ENCODE data around the gene MFSD6L.
A peak's percentile ranks its signal among the peaks of the same experiment; 100 is the strongest.

Gene MFSD6L, protein sequence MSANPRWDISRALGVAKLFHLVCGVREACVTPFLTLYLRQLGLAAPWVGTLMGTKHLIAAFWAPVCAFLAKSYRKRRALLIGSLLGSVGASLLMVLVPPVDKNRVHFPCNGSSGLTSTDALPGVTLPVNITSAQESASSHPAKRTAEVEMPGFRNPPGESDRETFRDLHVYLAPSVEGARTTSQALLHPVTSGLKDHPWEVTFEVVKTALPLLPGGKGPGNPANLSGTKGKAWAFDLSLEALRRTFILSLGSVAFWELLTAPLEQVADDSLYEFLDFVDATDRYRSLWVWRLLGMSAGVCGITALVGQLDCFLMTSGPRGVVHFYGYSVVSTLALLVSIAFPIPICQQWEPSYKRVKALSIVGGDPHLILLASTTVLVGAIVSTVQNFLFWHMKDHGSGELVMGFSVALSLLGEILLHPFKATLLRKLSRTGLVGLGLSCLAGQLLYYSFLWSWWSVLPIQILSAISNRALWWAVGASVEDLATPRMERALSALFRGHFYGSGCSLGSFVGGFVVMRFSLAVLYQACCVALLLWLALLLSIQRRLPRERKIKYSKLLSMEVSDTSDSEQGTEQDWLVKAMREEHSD

DNA sequence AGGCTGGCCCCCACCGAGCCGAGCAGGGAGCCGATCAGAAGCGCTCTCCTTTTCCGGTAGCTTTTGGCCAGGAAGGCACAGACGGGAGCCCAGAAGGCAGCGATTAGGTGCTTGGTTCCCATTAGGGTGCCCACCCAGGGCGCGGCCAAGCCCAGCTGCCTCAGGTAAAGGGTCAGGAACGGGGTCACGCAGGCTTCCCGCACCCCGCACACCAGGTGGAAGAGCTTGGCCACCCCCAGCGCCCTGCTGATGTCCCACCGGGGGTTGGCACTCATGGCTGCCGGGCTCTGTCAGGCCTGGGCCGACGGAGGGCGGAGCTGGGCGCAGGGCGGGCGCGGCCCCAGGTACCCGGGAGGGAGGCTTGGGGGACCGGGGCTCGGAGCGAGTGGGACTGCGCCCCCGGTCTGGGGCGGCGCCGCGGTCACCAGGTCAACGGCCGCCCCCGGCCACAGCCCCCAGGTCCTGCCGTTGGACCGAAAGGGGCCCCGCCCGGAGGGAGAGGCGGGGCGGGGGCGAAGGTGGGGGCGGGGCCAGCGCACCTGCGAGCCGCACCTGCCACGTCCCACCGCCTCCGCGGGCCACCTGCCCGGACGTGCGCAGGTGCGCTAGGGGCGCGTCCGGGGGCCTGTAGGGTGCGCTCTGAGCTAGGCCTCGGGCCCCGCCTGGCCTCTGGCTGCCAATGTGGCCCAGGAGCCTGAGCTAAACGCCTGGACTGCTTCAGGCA is at the start of gene MFSD6L:
TSS of gene MFSD6L (minus strand) at position 520 of the 724 bp plus-strand sequence. CDS start at position 275, 245 bp downstream.
- DNase-seq = no peak

DNA sequence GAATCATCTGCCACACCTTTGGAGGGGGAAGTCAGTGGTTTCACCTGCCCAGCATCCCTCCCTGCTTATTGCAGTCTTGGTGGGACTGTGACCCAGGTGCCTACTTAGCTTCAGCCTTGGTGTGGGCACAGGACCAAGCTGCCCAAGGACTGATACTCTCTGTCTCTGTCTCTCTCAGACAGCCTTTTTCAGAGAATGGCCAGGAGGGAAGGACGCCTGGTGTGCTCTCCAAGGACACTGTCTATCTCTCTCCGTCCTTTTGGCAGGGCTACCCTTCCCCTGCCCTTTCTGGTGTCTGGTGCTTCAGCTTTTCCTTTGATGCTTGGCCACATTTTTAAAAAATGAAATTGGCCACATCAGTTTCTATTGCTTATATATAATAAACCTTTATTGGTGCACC is 48.7 kb upstream of the MFSD6L start:
- DNase-seq = no peak

DNA sequence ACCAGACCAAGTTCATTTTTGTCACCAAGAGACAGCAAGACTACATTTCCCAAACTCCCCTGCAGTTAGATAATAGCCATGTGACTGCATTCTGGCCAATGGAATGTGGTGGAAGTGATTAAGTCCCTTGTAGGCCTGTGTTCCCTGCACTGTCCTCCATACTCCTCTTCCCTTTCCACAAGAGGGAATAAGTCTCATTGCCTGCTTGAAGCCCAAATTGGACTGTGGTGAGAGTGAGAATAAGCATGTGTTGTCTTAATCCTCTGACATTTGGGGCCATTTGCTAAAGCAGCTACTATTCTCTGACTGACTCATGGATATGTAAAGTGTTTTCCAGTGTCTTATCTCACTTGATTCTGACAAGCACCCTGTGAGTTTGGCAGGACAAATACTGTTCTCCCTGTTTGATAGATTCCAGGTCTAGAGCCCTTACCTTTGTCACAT is 47.6 kb upstream of the MFSD6L start:
- no peak for DNase-seq

DNA sequence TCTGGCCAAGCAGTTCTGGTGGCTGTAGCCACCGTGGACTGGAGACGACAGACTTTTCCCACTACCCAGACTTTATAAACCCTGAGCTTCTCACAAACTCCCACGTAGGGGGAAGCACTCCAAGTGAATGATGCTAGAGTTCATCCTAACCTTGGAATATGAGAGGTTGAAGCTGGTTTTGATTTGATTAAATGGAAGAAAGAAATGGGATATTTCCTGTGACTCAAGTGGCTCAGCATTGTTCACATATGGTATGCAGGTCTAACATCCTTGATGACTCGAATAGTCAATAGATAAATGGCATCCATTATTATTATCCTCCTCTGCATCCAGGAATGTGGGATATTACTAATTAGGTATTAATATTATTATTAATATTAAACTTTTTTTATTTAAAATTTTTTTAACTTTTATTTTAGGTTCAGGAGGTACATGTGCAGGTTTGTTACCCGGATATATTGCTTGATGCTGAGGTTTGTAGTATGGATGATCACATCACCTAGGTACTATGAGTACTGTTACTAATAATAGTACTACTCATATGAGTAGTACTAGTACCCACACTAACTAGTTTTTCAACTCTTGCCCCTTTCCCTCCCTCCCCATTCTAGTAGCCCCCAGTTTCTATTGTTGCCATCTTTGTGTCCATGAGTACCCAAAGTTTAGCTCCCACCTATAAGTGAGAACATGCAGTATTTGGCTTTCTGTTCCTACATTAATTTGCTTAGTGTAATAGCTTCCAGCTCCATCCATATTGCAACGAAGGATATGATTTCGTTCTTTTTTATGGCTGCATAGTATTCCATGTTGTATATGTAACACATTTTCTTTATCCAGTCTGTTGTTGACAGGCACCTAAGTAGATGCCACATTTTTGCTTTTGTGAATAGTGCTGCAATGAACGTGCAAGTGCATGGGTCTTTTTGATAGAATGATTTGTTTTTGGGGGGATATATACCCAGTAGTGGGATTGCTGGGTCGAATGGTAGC is 45.4 kb upstream of the MFSD6L start:
- no peak for DNase-seq

DNA sequence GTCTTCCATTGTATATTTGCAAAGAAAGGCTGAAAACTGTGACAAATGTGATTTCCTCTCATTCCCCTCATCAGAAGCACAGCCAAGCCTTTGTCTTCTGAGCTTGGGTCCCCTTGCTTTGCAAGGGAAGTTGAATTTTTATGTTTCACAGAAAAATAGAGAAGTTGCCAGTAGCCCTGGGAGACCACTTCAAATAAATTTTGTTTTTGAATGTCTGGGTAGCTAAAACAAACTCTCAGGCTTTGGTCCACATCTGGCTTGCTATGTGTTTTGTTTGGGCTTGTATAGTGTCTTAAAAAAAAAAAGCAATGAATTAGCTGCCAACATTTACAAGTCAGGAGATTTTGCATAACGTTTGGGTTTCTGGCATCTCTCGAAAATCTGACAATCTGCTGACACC is 44.2 kb upstream of the MFSD6L start:
- DNase-seq = no peak

DNA sequence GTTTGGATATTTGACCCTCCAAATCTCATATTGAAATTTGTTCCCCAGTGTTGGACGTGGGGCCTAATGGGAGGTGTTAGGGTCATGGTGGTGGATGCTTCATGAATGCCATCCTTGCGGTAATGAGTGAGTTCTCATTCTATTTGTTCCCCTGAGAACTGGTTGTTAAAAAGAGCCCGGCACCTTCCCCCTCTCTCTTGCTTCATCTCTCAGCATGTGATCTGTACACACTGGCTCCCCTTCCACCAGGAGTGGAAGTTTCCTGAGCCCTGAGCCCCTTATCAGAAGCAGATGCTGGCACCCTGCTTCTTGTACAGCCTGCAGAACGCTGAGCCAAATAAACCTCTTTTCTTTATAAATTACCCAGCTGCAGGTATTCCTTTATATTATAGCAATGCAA is 42.7 kb upstream of the MFSD6L start:
- DNase-seq = no peak

DNA sequence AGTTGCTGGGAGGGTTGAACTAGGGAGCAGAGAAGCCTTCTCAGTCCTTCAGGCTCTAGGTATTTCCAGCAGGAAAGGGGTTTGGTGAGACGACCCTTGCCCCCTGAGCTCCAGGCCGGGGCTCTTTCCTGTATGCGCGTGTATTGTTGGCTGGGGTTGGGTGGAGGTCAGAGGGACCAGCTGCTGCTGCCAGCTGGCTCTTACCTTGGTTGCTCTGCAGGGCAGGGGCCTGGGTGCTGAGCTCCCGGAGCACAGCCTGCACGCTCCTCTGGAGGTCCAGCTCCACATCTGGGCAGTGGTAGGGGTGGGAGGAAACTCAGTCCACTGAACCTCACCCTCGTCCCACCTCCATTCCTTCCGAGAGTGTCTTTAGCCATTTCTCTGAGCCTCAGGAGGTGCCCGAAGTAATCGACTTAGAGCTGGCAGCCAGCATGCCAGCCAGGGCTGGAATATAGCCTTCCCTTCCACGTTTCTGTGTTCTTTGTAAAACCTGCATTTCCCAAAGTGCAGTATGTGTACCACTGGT is 40.3 kb upstream of the MFSD6L start:
- no peak for DNase-seq

DNA sequence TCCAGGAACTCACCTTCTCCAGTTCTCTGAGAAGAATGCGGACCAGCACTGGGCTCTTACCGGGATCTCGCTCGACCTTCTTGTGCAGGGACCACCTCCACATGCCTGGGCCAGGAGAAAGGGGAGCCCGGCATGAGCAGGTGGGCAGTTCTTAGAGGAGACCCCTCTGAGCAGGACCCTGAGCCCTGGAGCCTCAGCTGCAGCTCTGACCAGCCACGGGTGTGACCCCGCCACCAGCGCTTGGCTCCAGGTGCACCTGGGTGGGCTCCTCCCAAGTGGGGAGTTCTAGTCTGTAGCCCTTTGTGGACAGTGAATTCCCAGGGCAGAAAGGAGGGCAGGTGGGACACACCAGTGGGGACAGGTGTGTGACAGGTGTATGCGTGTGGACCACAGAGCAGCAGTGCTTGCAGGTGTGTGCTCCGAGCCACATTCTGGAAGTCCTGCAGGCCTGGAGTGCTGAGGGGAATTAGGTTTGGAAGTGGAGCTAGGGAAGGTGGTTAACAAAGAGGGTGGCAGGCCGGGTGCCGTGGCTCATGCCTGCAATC is 39.5 kb upstream of the MFSD6L start:
- no peak for DNase-seq

DNA sequence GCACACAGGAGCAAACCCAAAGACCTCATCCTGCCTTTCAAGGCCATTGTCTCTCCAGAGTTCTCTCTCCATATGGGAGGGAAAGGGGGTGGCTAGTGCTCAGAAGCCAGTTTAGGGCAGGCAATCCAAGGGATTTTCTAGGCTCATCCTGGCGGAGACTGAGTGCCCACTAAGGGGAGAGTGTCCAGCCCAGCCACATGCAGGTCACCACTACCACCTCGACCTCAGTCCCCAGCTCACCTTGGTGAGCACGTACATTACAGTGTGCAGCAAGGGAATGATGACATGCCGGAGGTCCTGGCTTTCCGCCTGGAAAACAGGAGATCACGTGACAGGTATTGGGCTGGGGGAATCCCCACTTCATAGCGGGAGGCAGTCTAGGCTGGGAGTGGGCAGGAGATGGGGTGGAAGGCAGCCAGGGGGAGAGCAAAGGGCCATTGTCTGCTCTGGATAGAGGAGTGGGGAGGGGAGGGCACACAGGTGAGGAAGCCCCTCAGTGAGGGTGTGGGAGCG is 38.5 kb upstream of the MFSD6L start:
- no peak for DNase-seq

DNA sequence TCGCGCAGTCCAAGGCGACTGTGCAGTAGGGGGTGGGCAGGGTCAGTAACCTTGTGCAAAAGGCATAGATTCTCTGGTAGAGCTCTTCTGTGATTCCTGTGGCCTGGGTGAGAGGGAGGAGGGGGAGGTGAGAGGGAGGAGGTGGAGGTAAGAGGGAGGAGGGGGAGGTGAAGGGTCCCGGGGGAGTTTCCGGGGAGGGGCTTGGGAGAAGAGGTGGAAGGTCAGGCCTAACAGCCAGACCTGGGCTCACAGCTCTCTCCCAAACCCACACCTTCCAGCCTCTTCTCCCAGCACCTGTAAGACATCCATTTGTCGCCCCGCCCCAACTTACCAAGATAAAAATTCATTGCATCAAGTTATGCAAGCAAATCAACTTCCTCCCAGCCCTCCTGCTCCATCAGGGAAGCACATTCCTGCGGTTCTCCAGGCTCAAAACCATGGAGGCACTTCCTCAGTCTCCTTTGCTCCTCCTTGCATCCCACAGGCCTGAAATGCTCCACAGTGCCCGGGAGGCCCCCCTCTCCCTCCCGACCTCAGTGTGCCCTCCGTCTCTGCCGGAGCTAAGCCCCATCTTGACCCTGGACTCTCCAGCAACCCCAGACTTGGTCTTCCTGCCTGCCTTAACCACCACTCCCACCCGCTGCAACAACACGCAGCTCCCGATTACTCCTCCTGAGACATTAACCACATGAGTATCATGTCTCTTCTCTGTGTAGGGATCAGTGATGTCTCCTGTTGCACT is 37.8 kb upstream of the MFSD6L start:
- no peak for DNase-seq

DNA sequence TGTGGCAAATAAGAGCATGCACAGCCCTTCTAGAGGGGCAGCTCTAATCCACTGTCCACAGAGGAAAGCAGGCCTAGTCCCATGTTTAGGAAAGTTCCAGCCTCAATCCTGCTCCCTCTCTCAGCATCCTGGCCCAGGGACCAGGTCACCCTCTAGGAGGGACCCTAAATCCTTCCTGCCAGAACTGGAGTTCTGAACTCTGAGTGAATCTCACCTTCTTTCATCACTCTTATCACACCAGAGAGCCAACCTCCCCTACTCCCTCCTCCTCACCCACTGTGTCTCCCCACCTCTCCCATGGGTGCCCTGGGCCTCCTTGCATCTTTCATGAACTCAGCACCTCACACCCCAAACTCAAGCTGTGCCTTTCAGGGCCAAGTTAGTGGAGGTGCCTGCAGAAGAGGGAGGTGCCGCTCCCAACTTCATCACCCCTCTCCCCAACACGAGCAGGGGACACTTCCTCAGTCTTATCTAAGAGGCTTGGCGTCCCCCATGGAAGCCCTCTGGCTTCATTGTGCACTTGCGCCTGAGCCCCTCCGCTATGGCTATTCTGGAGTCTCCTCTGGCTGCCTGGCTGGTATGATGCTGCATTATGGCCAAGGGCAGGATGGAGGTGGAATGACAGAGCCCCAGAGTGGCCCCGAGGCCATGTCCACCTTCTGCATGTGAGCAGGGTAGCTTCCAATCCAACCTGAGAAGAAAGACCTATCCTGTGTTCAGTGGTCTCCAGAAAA is 36.6 kb upstream of the MFSD6L start:
- no peak for DNase-seq

DNA sequence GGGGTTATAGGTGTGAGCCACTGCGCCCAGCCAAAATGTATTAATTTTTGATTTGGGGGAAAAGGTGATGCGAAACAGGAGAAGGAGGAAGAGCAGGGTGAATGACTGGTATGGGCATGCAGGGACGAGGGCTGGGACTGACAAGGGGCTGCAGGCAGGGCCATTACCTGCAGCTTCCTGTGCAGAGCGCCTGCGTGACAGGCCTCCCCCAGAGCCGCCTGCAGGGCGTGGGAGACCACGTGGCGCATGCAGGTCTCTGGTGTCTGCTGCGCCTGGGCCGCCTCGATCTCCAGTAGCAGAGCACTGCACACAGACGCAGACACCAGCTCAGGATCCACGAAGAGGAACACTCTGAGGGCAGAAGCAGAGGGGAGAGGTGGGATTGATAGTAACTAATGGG is 35.9 kb upstream of the MFSD6L start:
- DNase-seq = no peak

DNA sequence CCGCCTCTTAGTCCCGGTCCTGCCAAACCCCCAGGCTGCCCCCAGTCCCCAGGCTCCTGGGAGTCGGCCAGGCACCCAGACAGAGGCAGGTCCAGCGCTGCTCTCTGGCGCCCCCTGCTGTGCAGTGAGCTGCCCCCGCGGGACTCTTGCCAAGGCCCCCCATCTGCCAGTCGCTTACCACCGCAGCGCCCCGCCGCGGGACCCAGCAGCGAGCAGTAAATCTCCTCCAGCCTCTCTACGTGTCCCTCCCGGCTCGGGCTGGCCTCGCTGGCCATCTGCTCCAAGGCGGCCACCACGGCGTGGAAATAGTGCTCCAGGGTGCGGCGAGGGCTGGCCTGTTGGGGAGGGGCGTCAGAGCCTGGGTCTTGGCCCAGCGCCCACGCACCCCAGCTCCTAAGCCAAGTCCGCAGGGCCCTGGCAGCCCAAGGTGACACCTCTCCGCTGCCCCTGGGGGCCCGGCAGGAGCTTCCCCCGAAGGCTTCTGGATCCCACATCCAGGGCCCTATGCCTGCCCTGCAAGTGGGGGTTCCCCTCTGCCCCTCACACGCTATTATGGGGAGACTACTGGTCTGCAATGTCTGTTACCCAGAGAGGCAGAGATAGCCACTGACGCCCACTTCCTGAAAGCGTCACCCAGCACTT is 33.7 kb upstream of the MFSD6L start:
- DNase-seq = peak; percentile 17

DNA sequence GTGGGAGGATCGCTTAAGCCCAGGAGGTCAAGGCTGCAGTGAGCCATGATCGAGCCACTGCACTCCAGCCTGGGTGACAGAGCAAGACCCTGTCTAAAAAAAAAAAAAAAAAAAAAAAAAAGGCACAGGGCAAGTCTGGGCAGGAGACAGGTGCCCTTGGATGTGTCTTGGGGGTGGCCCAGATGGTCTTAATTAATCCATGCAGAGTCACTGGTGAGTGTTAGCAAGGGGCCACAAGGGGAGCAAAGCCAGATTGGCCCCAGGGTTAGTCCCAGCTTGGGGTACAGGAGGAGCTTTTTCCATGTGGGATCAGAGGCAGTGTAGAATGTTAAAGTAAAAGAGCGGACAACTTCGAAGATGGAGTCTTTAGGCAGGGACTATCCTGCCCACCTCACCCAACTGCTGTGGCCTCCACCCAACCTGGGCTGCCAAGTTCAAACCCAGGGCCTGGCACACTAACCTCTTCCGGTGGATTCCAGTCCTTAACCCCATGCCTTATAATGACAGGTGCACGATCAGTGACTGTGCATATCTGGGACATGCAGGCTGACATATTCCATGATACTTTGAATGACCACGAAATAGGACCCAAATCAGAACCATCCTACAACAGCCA is 32.2 kb upstream of the MFSD6L start:
- no peak for DNase-seq

DNA sequence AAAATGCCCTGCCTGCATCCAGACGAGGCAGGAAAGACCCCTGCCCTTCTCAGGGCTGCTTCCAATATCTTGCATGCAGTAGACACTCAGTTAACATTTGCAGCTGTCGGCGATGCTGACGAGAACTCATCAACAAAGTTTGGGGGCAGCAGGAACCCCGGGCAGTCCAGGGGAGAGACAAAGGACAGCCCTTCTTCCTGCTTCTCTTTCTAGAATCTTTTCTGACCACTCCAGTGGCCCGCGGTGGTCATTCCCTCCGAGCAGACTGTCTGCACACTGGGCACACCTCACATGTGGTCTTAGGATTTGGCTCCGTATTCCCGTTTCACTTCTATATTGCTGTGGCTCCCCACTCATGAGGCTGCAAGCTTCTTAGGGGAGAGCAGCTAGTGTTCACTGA is 31.0 kb upstream of the MFSD6L start:
- no peak for DNase-seq

DNA sequence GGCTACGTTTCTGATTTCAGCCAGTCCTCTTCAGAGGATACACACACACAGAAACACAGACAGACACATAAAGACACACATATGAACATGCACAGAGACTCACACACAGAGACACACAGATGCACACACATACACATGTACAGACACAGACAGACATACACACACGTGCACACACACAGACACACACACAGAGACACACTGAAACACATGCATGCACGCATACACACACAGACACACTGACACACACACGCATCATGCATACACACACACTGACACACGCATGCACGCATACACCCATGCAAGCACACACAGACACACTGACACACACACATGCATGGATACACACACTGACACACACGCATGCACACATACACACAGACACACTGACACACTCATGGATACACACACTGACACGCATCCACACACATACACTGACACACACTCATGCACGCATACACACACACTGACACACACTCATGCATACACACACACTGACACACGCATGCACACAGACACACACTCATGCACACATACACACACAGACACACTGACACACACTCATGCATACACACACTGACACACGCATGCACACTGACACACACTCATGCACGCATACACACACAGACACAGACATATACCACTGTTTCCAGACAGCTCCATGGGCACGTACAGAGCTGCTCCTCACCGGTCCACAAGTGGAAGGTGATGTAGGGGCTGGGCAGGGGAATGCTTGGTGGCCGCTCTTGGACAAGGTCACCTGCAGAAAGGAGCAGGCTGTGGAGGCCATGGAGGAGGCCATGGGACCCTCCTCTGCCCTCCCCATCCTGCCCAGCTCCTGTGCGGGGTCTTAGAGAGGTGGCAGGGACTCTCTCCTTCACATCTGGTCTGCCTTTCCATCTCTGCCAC is 30.1 kb upstream of the MFSD6L start:
- DNase-seq = no peak

DNA sequence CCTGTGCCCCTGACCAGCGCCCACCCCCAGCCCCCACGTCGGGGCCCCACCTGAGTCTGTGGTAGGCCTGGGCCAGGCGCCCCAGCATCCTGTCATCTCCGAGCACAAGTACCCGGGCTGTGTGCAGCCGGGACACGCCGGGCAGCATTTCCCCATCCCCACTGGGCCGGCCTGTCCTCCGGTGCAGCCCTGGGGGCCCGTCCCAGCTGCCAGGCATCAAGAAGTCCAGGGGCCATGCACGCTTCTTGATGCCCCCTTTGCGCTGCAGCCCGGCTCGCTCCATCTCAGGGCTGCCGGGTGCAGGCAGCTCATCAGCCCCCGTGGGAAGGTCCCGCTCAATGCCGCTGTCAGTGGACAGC is 29.3 kb upstream of the MFSD6L start:
- DNase-seq = no peak

DNA sequence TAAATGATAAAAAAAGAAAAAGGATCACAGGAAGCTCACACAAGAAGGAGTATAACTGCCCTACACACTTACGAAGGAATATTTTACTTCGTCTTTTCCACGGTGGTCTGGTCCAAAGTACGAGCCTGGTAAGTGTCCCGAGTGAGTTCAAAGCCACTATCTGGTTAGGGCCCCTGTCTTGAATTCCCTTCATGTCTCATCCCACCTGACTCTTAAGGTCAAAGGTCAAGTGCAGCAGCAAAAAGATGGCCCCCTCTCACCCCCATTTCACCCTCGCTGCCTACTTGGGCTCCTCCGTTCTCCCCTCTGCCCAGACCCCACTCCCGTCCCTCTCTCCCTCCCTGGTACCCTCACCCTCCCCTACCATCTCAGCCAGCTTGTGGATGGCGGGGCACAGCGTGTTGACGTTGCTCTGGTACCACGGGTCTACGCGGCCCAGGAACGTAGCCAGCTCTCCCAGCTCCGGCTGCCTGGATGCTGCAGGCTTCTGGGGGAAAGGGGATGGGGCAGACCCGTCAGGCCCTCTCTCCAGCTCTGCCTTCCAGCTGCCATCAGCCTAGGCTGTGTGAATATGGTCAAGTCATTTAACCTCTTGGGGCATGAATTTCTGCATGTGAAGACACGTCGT is 27.8 kb upstream of the MFSD6L start:
- DNase-seq = no peak

Measured in stimulated activated CD4-positive, alpha-beta T cell treated with anti-CD3 and anti-CD28 coated beads, Interleukin-4, amount 100 ng/mL, for 24 hours (primary cell).